GM12891 (cell line): ENCODE data around the gene HDDC3.

Experiments used
- PAX5 ChIP-seq: IDR thresholded peaks from 2 replicates; pipeline ENCODE4 v1.6.1; 2011; ENCODE audit warnings: low read length, moderate library complexity, mild to moderate bottlenecking; ENCODE audit not compliant: insufficient read depth, severe bottlenecking
- POLR2A ChIP-seq: IDR thresholded peaks from 2 replicates; pipeline ENCODE4 v1.6.1; 2011; ENCODE audit warnings: low read depth, low read length, control low read depth
- POLR2AphosphoS5 ChIP-seq: IDR thresholded peaks from 2 replicates; pipeline ENCODE4 v1.6.1; 2011; ENCODE audit warnings: low read depth, low read length, control low read depth
- POU2F2 ChIP-seq: IDR thresholded peaks from 2 replicates; pipeline ENCODE4 v1.6.1; 2011; ENCODE audit warnings: low read depth, mild to moderate bottlenecking, control low read depth, low read length, moderate library complexity
- SPI1 ChIP-seq: IDR thresholded peaks from 2 replicates; pipeline ENCODE4 v1.6.1; 2011; ENCODE audit warnings: low read depth, low read length, control low read depth
- TAF1 ChIP-seq: IDR thresholded peaks from 2 replicates; pipeline ENCODE4 v1.6.1; 2011; ENCODE audit warnings: low read depth, low read length, control low read depth

DNA sequence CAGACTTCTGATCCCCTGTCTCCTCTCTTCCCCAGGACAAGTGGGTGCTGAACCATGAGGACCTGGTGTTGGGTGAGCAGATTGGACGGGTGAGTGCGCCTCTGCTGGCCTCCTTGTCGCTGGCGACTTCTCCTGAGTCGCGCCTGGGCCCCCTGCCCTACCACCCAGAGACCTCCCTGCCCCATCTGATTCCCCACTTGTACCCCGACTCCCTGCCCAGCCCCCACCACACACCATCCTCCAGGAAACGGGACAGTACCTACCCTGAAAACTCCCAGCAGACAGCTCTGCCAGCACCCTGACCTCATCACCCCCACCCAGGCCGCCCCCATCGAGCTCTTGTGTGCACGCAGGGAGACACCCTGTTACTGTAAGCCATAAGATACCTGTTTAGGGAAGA lies 40.3 kb downstream of the HDDC3 start:
- TF ChIP-seq POLR2A (no peak), POLR2AphosphoS5 (no peak), TAF1 (no peak), PAX5 (no peak), SPI1 (no peak), POU2F2 (no peak)
